RPMI7951 (cell line): ENCODE data around the gene NAV2. TPM values are rescaled to one million over a fixed set of nuclear protein-coding genes. Genes with fewer than 3 reads are reported as not detected.
A peak's percentile ranks its signal among the peaks of the same experiment; 100 is the strongest.

ENCODE experiments used
- DNase-seq: peaks from one replicate; pipeline ENCODE4 v3.0.0-alpha.2; 2012; ENCODE audit warnings: low read depth
- total RNA-seq: library from RNA; depleted of rRNA; stranded (reverse); fragments of >200 nt; shearing (Covaris generic); gene quantifications from 2 replicates; pipeline ENCODE4 v1.2.3, GENCODE V29; 2014

The NAV2 gene
- total RNA-seq, 1 experiment from 2014 or later, result 7.1 TPM

- DNase-seq, result no peak
These were observed 67.1 kb downstream of the NAV2 start for GRCh38 chr11:19779740-19780139.

GRCh38 chr11:19781351-19781750 is 68.7 kb downstream of the NAV2 start:
- no peak for DNase-seq

GRCh38 chr11:19785265-19785664 is 72.6 kb downstream of the NAV2 start:
- DNase-seq, result no peak

GRCh38 chr11:19786644-19787043 is 74.0 kb downstream of the NAV2 start:
- DNase-seq, result no peak

GRCh38 chr11:19788435-19788834 is 75.8 kb downstream of the NAV2 start:
- DNase-seq, result no peak

- no peak for DNase-seq
These were observed 76.6 kb downstream of the NAV2 start for GRCh38 chr11:19789245-19789644.

- DNase-seq, result peak; percentile 74
These were observed 77.4 kb downstream of the NAV2 start for GRCh38 chr11:19789835-19790710.

GRCh38 chr11:19790831-19791552 is 78.4 kb downstream of the NAV2 start:
- no peak for DNase-seq

GRCh38 chr11:19792510-19792909 is 79.9 kb downstream of the NAV2 start:
- no peak for DNase-seq

GRCh38 chr11:19793326-19793725 is 80.7 kb downstream of the NAV2 start:
- DNase-seq, result no peak

GRCh38 chr11:19794161-19794560 is 81.5 kb downstream of the NAV2 start:
- DNase-seq, result no peak

- DNase-seq, result no peak
These were observed 82.4 kb downstream of the NAV2 start for GRCh38 chr11:19795082-19795481.

GRCh38 chr11:19800162-19800561 is 87.5 kb downstream of the NAV2 start:
- no peak for DNase-seq

- peak; percentile 42 for DNase-seq
These were observed 88.3 kb downstream of the NAV2 start for GRCh38 chr11:19800714-19801519.

GRCh38 chr11:19802773-19803293 is 90.2 kb downstream of the NAV2 start:
- no peak for DNase-seq

GRCh38 chr11:19803506-19803998 is 90.9 kb downstream of the NAV2 start:
- DNase-seq, result peak; percentile 47

- no peak for DNase-seq
These were observed 92.7 kb downstream of the NAV2 start for GRCh38 chr11:19805376-19805775.

GRCh38 chr11:19805827-19806226 is 93.2 kb downstream of the NAV2 start:
- no peak for DNase-seq

GRCh38 chr11:19806251-19806650 is 93.6 kb downstream of the NAV2 start:
- DNase-seq, result no peak

- DNase-seq, result no peak
These were observed 95.7 kb downstream of the NAV2 start for GRCh38 chr11:19808076-19808911.

GRCh38 chr11:19810852-19811251 is 98.2 kb downstream of the NAV2 start:
- no peak for DNase-seq
